PC-3 (cell line): ENCODE data around the gene KCP. TPM values are rescaled to one million over a fixed set of nuclear protein-coding genes. Genes with fewer than 3 reads are reported as not detected.

Experiments used
- ATAC-seq: fragments of 200-7000 bp; cut with Tn5 transposase; 2 replicates; pipeline ENCODE4 v1.9.1; 2020; ENCODE audit warnings: mild to moderate bottlenecking, moderate library complexity
- BruUV-seq: library from RNA; stranded (reverse); fragments of 400-500 nt; replicated peaks from 2 replicates; lab custom pipeline; 2021; lab: Mats Ljungman, UMichigan
- CTCF ChIA-PET: fragments of 300-600 bp; sonication (Branson Sonifier 250); formaldehyde crosslinking; loops from one replicate; lab custom pipeline; 2022; ENCODE audit warnings: antibody characterized with exemption; lab: Charles Lee
- POLR2A ChIA-PET: fragments of 300-600 bp; sonication (Branson Sonifier 250); formaldehyde crosslinking; loops from one replicate; lab custom pipeline; 2022; ENCODE audit warnings: antibody characterized with exemption; ENCODE audit not compliant: unreplicated experiment; lab: Charles Lee
- DNase-seq: peaks from one replicate; pipeline ENCODE4 v3.0.0-alpha.2; 2015
- H2AFZ ChIP-seq: fragments of 300-600 bp; sonication (generic); 2 replicates; pipeline ENCODE4 v1.6.0; 2016; ENCODE audit warnings: antibody characterized with exemption, low read length
- H3F3A ChIP-seq: fragments of 300-600 bp; sonication (generic); one replicate; pipeline ENCODE4 v1.6.0; 2017; ENCODE audit warnings: antibody characterized with exemption, low read length, control low read depth, mild to moderate bottlenecking; ENCODE audit not compliant: unreplicated experiment
- H3K27ac ChIP-seq: fragments of 300-600 bp; sonication (generic); 2 replicates; pipeline ENCODE4 v1.5.1; 2016; ENCODE audit warnings: mild to moderate bottlenecking, low read length
- H3K27me3 ChIP-seq: fragments of 300-600 bp; sonication (generic); 2 replicates; pipeline ENCODE4 v1.6.1; 2016; ENCODE audit warnings: low read length, mixed read lengths
- H3K36me3 ChIP-seq: fragments of 300-600 bp; sonication (generic); 2 replicates; pipeline ENCODE4 v1.6.1; 2016; ENCODE audit warnings: low read depth, mixed run types, low read length, mixed read lengths
- H3K4me1 ChIP-seq: fragments of 300-600 bp; sonication (generic); 2 replicates; pipeline ENCODE4 v1.5.1; 2016; ENCODE audit warnings: low read length; ENCODE audit not compliant: insufficient read depth
- H3K4me2 ChIP-seq: fragments of 300-600 bp; sonication (generic); 2 replicates; pipeline ENCODE4 v1.6.0; 2016; ENCODE audit warnings: low read length
- H3K4me3 ChIP-seq: fragments of 300-600 bp; sonication (generic); 2 replicates; pipeline ENCODE4 v1.5.1; 2016; ENCODE audit warnings: mild to moderate bottlenecking, low read length, mixed read lengths
- H3K79me2 ChIP-seq: fragments of 300-600 bp; sonication (generic); 2 replicates; pipeline ENCODE4 v1.6.1; 2017; ENCODE audit warnings: low read length, mixed read lengths
- H3K9ac ChIP-seq: fragments of 300-600 bp; sonication (generic); 2 replicates; pipeline ENCODE4 v1.6.0; 2016; ENCODE audit warnings: mild to moderate bottlenecking, low read length
- H3K9me2 ChIP-seq: fragments of 300-600 bp; sonication (generic); replicated peaks from 2 replicates; pipeline ENCODE4 v1.6.1; 2016; ENCODE audit warnings: mixed run types, low read length, mixed read lengths
- H3K9me3 ChIP-seq: fragments of 300-600 bp; sonication (generic); 2 replicates; pipeline ENCODE4 v1.6.1; 2016; ENCODE audit warnings: low read length, mixed read lengths
- H4K20me1 ChIP-seq: fragments of 300-600 bp; sonication (generic); 2 replicates; pipeline ENCODE4 v1.6.1; 2016; ENCODE audit warnings: low read length, mixed read lengths
- EZH2 ChIP-seq: fragments of 300-600 bp; sonication (generic); IDR thresholded peaks from one replicate; pipeline ENCODE4 v1.6.1; 2017; ENCODE audit warnings: antibody characterized with exemption, mild to moderate bottlenecking, low read length; ENCODE audit not compliant: unreplicated experiment
- EZH2phosphoT487 ChIP-seq: fragments of 300-600 bp; sonication (generic); IDR thresholded peaks from 2 replicates; pipeline ENCODE4 v1.6.1; 2018; ENCODE audit warnings: mild to moderate bottlenecking, antibody characterized with exemption, low read length, borderline replicate concordance
- intact Hi-C: fragments of 100-400 bp; cut with micrococcal nuclease; formaldehyde crosslinking; loops from 2 replicates; pipeline ENCODE4 v1.9.0; 2023
- total RNA-seq: library from RNA; depleted of rRNA; stranded (reverse); fragments of >200 nt; gene quantifications from 2 replicates; pipeline ENCODE4 v1.2.3, GENCODE V29; 2014
- TF ChIP-seq, protein P1 (sequence below): fragments of 300-600 bp; sonication (generic); conservative IDR thresholded peaks from 2 replicates; pipeline ENCODE4 v1.5.1; 2017; ENCODE audit warnings: antibody characterized with exemption, low read depth, mild to moderate bottlenecking, low read length

KCP gene
- total RNA-seq, 1 experiment from 2014 or later = 3.2 TPM

DNA sequence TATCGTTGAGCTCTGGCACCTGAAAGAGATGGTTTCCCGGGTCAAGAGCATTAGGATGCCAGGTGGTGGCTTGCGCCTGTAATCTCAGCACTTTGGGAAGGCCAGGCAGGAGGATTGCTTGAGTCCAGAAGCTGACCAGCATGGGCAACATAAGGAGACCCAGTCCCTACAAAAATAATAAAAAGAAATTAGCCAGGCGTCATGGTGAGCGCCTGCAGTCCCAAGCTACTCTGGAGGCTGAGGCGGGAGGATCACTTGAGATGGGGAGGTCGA is 6.1 kb upstream of the KCP start:
- TF ChIP-seq, protein P1, sequence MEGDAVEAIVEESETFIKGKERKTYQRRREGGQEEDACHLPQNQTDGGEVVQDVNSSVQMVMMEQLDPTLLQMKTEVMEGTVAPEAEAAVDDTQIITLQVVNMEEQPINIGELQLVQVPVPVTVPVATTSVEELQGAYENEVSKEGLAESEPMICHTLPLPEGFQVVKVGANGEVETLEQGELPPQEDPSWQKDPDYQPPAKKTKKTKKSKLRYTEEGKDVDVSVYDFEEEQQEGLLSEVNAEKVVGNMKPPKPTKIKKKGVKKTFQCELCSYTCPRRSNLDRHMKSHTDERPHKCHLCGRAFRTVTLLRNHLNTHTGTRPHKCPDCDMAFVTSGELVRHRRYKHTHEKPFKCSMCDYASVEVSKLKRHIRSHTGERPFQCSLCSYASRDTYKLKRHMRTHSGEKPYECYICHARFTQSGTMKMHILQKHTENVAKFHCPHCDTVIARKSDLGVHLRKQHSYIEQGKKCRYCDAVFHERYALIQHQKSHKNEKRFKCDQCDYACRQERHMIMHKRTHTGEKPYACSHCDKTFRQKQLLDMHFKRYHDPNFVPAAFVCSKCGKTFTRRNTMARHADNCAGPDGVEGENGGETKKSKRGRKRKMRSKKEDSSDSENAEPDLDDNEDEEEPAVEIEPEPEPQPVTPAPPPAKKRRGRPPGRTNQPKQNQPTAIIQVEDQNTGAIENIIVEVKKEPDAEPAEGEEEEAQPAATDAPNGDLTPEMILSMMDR = no peak
- TF ChIP-seq EZH2 (no peak), EZH2phosphoT487 (no peak)
- ATAC-seq (no peak), DNase-seq (no peak)
- no TSS peak for BruUV-seq
- H3K9me3 ChIP-seq = no peaks in the 10 kb centered on the region
- no peaks in the 10 kb centered on the region for H3F3A ChIP-seq
- no peak overlapping the region for H3K27ac ChIP-seq
- no peak overlapping the region for H2AFZ ChIP-seq
- H3K9ac ChIP-seq = no peak overlapping the region
- peaks cover 11% of the 10 kb centered on the region; the same call in 1 of the 2 replicates for H3K27me3 ChIP-seq
- ChIA-PET POLR2A (no interaction called here), CTCF (no interaction called here)
- intact Hi-C loops = no loop called here
- H3K79me2 ChIP-seq = no peaks in the 10 kb centered on the region
- no peak overlapping the region for H3K4me2 ChIP-seq
- H3K4me3 ChIP-seq = no peak overlapping the region
- no peaks in the 10 kb centered on the region for H4K20me1 ChIP-seq
- no peaks in the 10 kb centered on the region for H3K4me1 ChIP-seq
- no peaks in the 10 kb centered on the region for H3K36me3 ChIP-seq
- H3K9me2 ChIP-seq = no peaks in the 10 kb centered on the region

DNA sequence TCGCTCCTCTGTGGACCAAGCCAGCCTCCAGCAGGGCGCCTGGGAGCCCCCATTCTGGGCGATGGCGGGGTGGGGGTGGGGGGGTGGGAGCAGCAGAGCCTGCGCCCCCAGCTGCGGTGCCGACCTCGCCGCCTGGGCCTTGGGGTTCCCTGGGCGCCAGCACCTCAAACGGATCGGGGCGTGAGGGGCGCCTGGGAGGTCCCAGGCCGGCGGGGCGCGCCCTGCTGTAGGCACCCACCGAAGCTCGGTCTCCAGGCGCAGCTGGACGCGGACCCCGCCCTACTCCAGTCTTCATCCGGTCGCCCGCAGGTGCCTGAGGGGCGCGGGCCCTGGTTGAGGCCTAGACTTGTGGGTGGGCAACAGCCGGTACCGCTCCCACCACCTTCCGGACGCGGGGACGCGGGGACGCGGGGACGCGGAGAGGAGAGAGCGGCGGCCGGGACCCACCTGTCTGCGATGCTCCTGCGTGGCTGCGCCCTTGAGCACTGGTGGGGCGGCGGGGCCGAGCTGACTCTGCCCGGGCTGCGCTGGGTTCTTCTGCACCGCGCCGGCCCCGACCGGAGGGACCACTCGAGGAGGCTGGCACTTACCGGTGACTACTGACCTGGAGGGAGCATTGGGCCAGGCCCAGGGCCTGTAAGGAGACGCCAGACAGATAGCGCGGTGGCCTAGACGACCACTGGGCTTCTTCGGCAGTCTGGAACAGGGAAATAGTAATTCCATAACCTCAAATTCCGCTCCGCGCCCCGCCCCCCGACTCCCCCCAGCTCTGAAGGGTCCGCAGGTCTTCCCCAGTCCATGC is 5.5 kb upstream of the KCP start:
- no peak overlapping the region for H3K4me3 ChIP-seq
- no peaks in the 10 kb centered on the region for H3F3A ChIP-seq
- no peaks in the 10 kb centered on the region for H3K79me2 ChIP-seq
- H3K9ac ChIP-seq = no peak overlapping the region
- intact Hi-C loops = no loop called here
- BruUV-seq = no TSS peak
- ChIA-PET POLR2A (no interaction called here), CTCF (no interaction called here)
- no peaks in the 10 kb centered on the region for H3K9me3 ChIP-seq
- DNase-seq (no peak), ATAC-seq (no peak)
- no peaks in the 10 kb centered on the region for H4K20me1 ChIP-seq
- H2AFZ ChIP-seq = no peak overlapping the region
- peaks cover 9% of the 10 kb centered on the region; the same call in 1 of the 2 replicates for H3K27me3 ChIP-seq
- H3K4me2 ChIP-seq = no peak overlapping the region
- H3K9me2 ChIP-seq = no peaks in the 10 kb centered on the region
- no peaks in the 10 kb centered on the region for H3K36me3 ChIP-seq
- no peaks in the 10 kb centered on the region for H3K4me1 ChIP-seq
- TF ChIP-seq, protein P1 = no peak
- TF ChIP-seq EZH2phosphoT487 (no peak), EZH2 (no peak)
- no peak overlapping the region for H3K27ac ChIP-seq

DNA sequence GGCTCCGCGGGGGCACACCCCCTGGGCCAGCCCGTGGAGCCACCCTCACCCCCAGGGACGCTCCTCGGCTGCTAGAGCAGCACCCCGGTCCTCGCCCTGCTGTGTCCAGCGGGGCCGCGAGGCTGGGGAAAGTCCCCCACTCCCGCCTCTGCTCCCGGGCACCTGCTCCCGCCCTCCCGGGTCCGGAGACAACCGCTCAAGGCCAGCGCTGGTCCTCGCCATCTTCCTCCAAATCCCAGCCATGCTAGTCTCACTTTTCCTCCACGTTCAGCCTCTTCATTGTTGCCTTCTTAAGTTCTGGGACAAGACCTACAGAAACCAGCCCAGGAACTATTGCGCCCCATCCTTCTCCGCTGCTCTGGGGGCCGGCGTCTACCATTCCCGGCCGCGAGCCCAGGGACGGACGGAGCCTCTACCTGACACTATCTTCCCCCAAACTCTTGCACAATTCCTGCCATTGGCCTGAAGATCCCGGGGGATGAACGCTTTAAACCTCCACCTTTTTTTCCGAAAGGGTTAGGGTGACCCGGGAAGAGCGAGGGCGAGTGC is 4.8 kb upstream of the KCP start:
- Histone ChIP-seq H3K79me2 (no peaks in the 10 kb centered on the region), H3K4me3 (no peak overlapping the region), H3K4me1 (no peaks in the 10 kb centered on the region), H3K36me3 (no peaks in the 10 kb centered on the region), H2AFZ (no peak overlapping the region), H3K9me3 (no peaks in the 10 kb centered on the region), H3K9ac (no peak overlapping the region), H3F3A (no peaks in the 10 kb centered on the region), H4K20me1 (no peaks in the 10 kb centered on the region), H3K9me2 (no peaks in the 10 kb centered on the region), H3K27ac (no peak overlapping the region), H3K27me3 (peaks cover 2% of the 10 kb centered on the region; the same call in 1 of the 2 replicates), H3K4me2 (no peak overlapping the region)
- TF ChIP-seq EZH2 (no peak), EZH2phosphoT487 (no peak)
- TF ChIP-seq, protein P1 = no peak
- CTCF ChIA-PET = no interaction called here
- BruUV-seq = no TSS peak
- no peak for DNase-seq
- intact Hi-C loops = no loop called here
- POLR2A ChIA-PET = no interaction called here
- no peak for ATAC-seq
